HepG2 (cell line): ENCODE results near the gene ABCB6. TPM values are rescaled to one million over a fixed set of nuclear protein-coding genes. Genes with fewer than 3 reads are reported as not detected.
A peak's percentile ranks its signal among the peaks of the same experiment; 100 is the strongest.

ENCODE experiments used
- CHCHD3 ChIP-seq: sonication (generic); formaldehyde crosslinking; IDR thresholded peaks from 2 replicates; pipeline ENCODE4 v1.8.0; 2022; ENCODE audit warnings: mild to moderate bottlenecking, missing genetic modification reagents, moderate library complexity
- ESRRA ChIP-seq: sonication (generic); formaldehyde crosslinking; IDR thresholded peaks from 2 replicates; pipeline ENCODE4 v1.5.1; 2020; ENCODE audit warnings: mild to moderate bottlenecking, low read depth, missing genetic modification reagents
- NFYB ChIP-seq: sonication (generic); formaldehyde crosslinking; IDR thresholded peaks from 2 replicates; pipeline ENCODE4 v1.4.0; 2020; ENCODE audit warnings: missing genetic modification reagents
- NR2F6 ChIP-seq, 2 experiments: IDR thresholded peaks; 2 replicates each; pipeline ENCODE4 v1.6.1; 2016; ENCODE audit warnings: antibody characterized with exemption in 1 of 2, mild to moderate bottlenecking in 1 of 2
- REPIN1 ChIP-seq: sonication (generic); formaldehyde crosslinking; IDR thresholded peaks from 2 replicates; pipeline ENCODE4 v1.8.0; 2022; ENCODE audit warnings: missing genetic modification reagents, low read depth, mild to moderate bottlenecking, borderline replicate concordance
- SATB2 ChIP-seq: sonication (generic); formaldehyde crosslinking; IDR thresholded peaks from 2 replicates; pipeline ENCODE4 v1.5.0; 2020; ENCODE audit warnings: missing genetic modification reagents
- SOX13 ChIP-seq, 3 experiments: fragments of 450-650 bp in 1 of 3; sonication (generic) in 1 of 3; formaldehyde crosslinking in 1 of 3; IDR thresholded peaks in 2 of 3; conservative IDR thresholded peaks in 1 of 3; 2 replicates each; pipeline versions ENCODE4 v1.5.0 to v1.6.1; 2016 to 2020; ENCODE audit warnings: antibody characterized with exemption in 1 of 3, mild to moderate bottlenecking in 1 of 3, missing compliant biosample characterization in 1 of 3, missing genetic modification reagents in 1 of 3, moderate library complexity in 1 of 3
- SRF ChIP-seq: IDR thresholded peaks from 2 replicates; pipeline ENCODE4 v1.6.1; 2011; ENCODE audit warnings: mild to moderate bottlenecking, low read depth, low read length, moderate library complexity
- ZMYM4 ChIP-seq: sonication (generic); formaldehyde crosslinking; IDR thresholded peaks from 2 replicates; pipeline ENCODE4 v1.8.1; 2023; ENCODE audit warnings: mild to moderate bottlenecking, missing genetic modification reagents
- polyA plus RNA-seq, 8 experiments: library from polyadenylated mRNA; depleted of rRNA in 3 of 8; stranded (reverse) in 7 of 8; unstranded in 1 of 8; fragments of >200 nt; fragmentation: Illumina TruSeq in 4 of 8; extraction: Trizol in 4 of 8; gene quantifications; 2 replicates each; pipeline versions ENCODE4 v1.2.1 to v1.2.3, GENCODE V29; 2011 to 2016; ENCODE audit warnings: low read depth in 4 of 8, missing spikeins in 1 of 8, mixed read lengths in 1 of 8; ENCODE audit not compliant: insufficient read depth in 1 of 8
- total RNA-seq, 5 experiments: library from RNA; depleted of rRNA; stranded (reverse); fragments of >200 nt; fragmentation: Illumina TruSeq; extraction: Trizol; gene quantifications; 2 replicates each; pipeline ENCODE4 v1.2.3, GENCODE V29; 2016; ENCODE audit warnings: low read depth in 1 of 5
- TF ChIP-seq, protein P1 (sequence below): sonication (generic); formaldehyde crosslinking; IDR thresholded peaks from 2 replicates; pipeline ENCODE4 v1.4.0; 2020; ENCODE audit warnings: mild to moderate bottlenecking, missing genetic modification reagents
- TF ChIP-seq, protein P2 (sequence below): sonication (generic); formaldehyde crosslinking; IDR thresholded peaks from 2 replicates; pipeline ENCODE4 v1.5.1; 2020; ENCODE audit warnings: missing genetic modification reagents, mild to moderate bottlenecking, borderline replicate concordance
- TF ChIP-seq, protein P3 (sequence below): sonication (generic); formaldehyde crosslinking; IDR thresholded peaks from 2 replicates; pipeline ENCODE4 v1.4.0; 2020; ENCODE audit warnings: mild to moderate bottlenecking, missing genetic modification reagents
- TF ChIP-seq, protein P4 (sequence below): sonication (generic); formaldehyde crosslinking; IDR thresholded peaks from 2 replicates; pipeline ENCODE4 v1.4.0; 2020; ENCODE audit warnings: missing genetic modification reagents, borderline replicate concordance
- TF ChIP-seq, protein P5 (sequence below): sonication (generic); formaldehyde crosslinking; IDR thresholded peaks from 2 replicates; pipeline ENCODE4 v1.4.0; 2020; ENCODE audit warnings: missing genetic modification reagents

Gene ABCB6
- total and polyA plus RNA-seq, 2 of the 13 experiments (the other 11 are each of a cell fraction or from before 2014, with no cell fraction given): 91.1 to 137 TPM

DNA sequence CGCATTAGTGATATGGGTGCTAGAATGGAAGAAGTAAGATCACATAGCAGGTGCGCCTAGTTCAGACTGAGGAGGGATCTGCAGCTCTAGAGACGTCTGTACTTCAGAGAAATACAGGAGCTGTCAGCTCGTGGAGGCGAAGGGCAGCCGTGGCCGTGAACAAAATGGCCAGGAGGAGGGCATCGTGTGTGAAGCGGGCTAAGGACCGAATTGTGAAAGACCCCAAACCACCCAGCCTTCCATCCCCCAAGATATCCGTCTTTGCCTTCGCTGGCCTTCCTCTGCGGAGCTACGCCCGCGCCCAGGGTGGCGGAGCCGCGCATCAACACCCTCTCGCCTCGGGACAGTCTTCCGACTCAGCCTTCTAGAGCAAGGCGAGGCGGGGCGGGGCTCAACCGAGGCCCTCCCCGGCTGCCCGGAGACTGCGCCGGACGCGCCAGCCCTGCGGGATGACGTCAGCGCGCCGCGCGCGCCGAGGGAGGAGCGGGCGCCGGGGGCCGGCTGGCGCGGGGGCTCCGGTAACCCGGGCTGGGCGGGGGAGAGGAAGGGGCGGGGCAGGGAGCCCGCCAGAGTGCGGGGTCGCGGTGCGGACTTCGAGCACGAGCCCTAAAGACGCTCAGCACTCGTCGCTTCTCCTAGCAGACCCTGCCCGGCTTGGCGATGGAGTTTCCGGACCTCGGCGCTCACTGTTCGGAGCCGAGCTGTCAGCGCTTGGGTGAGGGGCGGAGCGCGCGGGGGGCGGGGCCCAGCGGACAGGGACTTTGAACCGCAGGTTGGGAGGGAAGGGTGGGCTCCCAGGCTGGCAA lies 12.2 kb downstream of the ABCB6 start, which contains the start of gene ZFAND2B (continued):
- TF ChIP-seq, protein P1, sequence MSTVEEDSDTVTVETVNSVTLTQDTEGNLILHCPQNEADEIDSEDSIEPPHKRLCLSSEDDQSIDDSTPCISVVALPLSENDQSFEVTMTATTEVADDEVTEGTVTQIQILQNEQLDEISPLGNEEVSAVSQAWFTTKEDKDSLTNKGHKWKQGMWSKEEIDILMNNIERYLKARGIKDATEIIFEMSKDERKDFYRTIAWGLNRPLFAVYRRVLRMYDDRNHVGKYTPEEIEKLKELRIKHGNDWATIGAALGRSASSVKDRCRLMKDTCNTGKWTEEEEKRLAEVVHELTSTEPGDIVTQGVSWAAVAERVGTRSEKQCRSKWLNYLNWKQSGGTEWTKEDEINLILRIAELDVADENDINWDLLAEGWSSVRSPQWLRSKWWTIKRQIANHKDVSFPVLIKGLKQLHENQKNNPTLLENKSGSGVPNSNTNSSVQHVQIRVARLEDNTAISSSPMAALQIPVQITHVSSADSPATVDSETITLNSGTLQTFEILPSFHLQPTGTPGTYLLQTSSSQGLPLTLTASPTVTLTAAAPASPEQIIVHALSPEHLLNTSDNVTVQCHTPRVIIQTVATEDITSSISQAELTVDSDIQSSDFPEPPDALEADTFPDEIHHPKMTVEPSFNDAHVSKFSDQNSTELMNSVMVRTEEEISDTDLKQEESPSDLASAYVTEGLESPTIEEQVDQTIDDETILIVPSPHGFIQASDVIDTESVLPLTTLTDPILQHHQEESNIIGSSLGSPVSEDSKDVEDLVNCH (CRISPR knock-in tag): 0 out of 2 replicates have a peak, but pooled peaks have one; percentile 78
- TF ChIP-seq NFYB (CRISPR knock-in tag) (peak; percentile 44; the same call in 1 of the 2 replicates), REPIN1 (CRISPR knock-in tag) (peak; percentile 91; the same call in 1 of the 2 replicates), NR2F6 (IDR thresholded peaks at IDR 0.05) (no peak), NR2F6 (CRISPR knock-in tag; IDR thresholded peaks at IDR 0.05) (peak; percentile 23; the same call in 1 of the 2 replicates), ESRRA (peak; percentile 36), CHCHD3 (peak; percentile 87), ZMYM4 (CRISPR knock-in tag) (peak; percentile 84), SATB2 (CRISPR knock-in tag) (0 out of 2 replicates have a peak, but pooled peaks have one; percentile 35), SOX13 (IDR thresholded peaks at IDR 0.05) (no peak), SOX13 (CRISPR knock-in tag; conservative IDR thresholded peaks at IDR 0.05 in 1 of 2, IDR thresholded peaks at IDR 0.05 in 1 of 2) (peak in 1 of 2 experiments; percentile 15; a peak in 1 of 4 replicates), SRF (0 out of 2 replicates have a peak, but pooled peaks have one; percentile 46)
- TF ChIP-seq, protein P2, sequence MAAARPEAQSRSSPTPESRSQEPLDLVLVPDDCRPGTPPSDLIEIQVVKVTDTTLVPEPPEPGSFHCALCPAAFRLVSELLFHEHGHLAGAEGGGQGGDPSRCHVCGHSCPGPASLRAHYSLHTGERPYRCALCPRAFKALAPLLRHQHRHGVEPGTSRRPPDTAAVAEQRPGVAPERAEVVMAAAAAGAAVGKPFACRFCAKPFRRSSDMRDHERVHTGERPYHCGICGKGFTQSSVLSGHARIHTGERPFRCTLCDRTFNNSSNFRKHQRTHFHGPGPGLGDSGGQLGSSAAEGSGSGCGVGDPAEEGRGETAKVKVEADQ (CRISPR knock-in tag): no peak; the same call in 1 of the 2 replicates
- TF ChIP-seq, protein P3, sequence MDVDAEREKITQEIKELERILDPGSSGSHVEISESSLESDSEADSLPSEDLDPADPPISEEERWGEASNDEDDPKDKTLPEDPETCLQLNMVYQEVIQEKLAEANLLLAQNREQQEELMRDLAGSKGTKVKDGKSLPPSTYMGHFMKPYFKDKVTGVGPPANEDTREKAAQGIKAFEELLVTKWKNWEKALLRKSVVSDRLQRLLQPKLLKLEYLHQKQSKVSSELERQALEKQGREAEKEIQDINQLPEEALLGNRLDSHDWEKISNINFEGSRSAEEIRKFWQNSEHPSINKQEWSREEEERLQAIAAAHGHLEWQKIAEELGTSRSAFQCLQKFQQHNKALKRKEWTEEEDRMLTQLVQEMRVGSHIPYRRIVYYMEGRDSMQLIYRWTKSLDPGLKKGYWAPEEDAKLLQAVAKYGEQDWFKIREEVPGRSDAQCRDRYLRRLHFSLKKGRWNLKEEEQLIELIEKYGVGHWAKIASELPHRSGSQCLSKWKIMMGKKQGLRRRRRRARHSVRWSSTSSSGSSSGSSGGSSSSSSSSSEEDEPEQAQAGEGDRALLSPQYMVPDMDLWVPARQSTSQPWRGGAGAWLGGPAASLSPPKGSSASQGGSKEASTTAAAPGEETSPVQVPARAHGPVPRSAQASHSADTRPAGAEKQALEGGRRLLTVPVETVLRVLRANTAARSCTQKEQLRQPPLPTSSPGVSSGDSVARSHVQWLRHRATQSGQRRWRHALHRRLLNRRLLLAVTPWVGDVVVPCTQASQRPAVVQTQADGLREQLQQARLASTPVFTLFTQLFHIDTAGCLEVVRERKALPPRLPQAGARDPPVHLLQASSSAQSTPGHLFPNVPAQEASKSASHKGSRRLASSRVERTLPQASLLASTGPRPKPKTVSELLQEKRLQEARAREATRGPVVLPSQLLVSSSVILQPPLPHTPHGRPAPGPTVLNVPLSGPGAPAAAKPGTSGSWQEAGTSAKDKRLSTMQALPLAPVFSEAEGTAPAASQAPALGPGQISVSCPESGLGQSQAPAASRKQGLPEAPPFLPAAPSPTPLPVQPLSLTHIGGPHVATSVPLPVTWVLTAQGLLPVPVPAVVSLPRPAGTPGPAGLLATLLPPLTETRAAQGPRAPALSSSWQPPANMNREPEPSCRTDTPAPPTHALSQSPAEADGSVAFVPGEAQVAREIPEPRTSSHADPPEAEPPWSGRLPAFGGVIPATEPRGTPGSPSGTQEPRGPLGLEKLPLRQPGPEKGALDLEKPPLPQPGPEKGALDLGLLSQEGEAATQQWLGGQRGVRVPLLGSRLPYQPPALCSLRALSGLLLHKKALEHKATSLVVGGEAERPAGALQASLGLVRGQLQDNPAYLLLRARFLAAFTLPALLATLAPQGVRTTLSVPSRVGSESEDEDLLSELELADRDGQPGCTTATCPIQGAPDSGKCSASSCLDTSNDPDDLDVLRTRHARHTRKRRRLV (CRISPR knock-in tag): 0 out of 2 replicates have a peak, but pooled peaks have one; percentile 52
- TF ChIP-seq, protein P4, sequence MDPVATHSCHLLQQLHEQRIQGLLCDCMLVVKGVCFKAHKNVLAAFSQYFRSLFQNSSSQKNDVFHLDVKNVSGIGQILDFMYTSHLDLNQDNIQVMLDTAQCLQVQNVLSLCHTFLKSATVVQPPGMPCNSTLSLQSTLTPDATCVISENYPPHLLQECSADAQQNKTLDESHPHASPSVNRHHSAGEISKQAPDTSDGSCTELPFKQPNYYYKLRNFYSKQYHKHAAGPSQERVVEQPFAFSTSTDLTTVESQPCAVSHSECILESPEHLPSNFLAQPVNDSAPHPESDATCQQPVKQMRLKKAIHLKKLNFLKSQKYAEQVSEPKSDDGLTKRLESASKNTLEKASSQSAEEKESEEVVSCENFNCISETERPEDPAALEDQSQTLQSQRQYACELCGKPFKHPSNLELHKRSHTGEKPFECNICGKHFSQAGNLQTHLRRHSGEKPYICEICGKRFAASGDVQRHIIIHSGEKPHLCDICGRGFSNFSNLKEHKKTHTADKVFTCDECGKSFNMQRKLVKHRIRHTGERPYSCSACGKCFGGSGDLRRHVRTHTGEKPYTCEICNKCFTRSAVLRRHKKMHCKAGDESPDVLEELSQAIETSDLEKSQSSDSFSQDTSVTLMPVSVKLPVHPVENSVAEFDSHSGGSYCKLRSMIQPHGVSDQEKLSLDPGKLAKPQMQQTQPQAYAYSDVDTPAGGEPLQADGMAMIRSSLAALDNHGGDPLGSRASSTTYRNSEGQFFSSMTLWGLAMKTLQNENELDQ: no peak
- TF ChIP-seq, protein P5, sequence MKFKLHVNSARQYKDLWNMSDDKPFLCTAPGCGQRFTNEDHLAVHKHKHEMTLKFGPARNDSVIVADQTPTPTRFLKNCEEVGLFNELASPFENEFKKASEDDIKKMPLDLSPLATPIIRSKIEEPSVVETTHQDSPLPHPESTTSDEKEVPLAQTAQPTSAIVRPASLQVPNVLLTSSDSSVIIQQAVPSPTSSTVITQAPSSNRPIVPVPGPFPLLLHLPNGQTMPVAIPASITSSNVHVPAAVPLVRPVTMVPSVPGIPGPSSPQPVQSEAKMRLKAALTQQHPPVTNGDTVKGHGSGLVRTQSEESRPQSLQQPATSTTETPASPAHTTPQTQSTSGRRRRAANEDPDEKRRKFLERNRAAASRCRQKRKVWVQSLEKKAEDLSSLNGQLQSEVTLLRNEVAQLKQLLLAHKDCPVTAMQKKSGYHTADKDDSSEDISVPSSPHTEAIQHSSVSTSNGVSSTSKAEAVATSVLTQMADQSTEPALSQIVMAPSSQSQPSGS (CRISPR knock-in tag): peak; percentile 85
